GM21723 (cell line): ENCODE data around the gene DLD.
"Not testable (repeated sequence)": the region's sequence is repeated elsewhere in the genome, so short reads cannot be mapped to it uniquely, and the experiment has no call there.

Experiments
- ATAC-seq: cut with Tn5 transposase; IDR thresholded peaks from one replicate; pipeline ENCODE4 v1.9.1; 2021; ENCODE audit warnings: mild to moderate bottlenecking, moderate library complexity; ENCODE audit not compliant: unreplicated experiment

DLD gene

GRCh38 chr7:107874111-107874510 lies 16.9 kb upstream of the DLD start:
- no peak for ATAC-seq

GRCh38 chr7:107874605-107875446 lies 16.2 kb upstream of the DLD start:
- ATAC-seq: peak; percentile 76

GRCh38 chr7:107876916-107877315 lies 14.1 kb upstream of the DLD start:
- ATAC-seq: no peak

GRCh38 chr7:107877731-107878382 lies 13.1 kb upstream of the DLD start:
- ATAC-seq: no peak

GRCh38 chr7:107878636-107879035 lies 12.3 kb upstream of the DLD start:
- no peak for ATAC-seq

- ATAC-seq: peak; percentile 74
Measured at GRCh38 chr7:107879400-107880035, 11.5 kb upstream of the DLD start.

- no peak for ATAC-seq
Measured at GRCh38 chr7:107882766-107883165, 8.2 kb upstream of the DLD start.

GRCh38 chr7:107884066-107884818 lies 6.7 kb upstream of the DLD start:
- ATAC-seq: no peak

GRCh38 chr7:107887827-107888226 lies 3.2 kb upstream of the DLD start:
- ATAC-seq: not testable (repeated sequence)

GRCh38 chr7:107889992-107890391 lies 991 bp upstream of the DLD start:
- no peak for ATAC-seq

- peak; percentile 12 for ATAC-seq
Measured at GRCh38 chr7:107890493-107890961, 456 bp upstream of the DLD start.

GRCh38 chr7:107891636-107892366 lies 818 bp downstream of the DLD start:
- peak; percentile 37 for ATAC-seq

GRCh38 chr7:107892367-107892741 lies 1.4 kb downstream of the DLD start:
- ATAC-seq: not testable (repeated sequence)

- ATAC-seq: no peak
Measured at GRCh38 chr7:107898997-107899594, 8.1 kb downstream of the DLD start.

GRCh38 chr7:107900496-107901015 lies 9.6 kb downstream of the DLD start:
- no peak for ATAC-seq

GRCh38 chr7:107902381-107902780 lies 11.4 kb downstream of the DLD start:
- ATAC-seq: no peak

GRCh38 chr7:107907790-107908189 lies 16.8 kb downstream of the DLD start:
- ATAC-seq: no peak

- no peak for ATAC-seq
Measured at GRCh38 chr7:107909445-107909844, 18.5 kb downstream of the DLD start.

- ATAC-seq: no peak
Measured at GRCh38 chr7:107911981-107912380, 21.0 kb downstream of the DLD start.

- no peak for ATAC-seq
Measured at GRCh38 chr7:107913851-107914250, 22.9 kb downstream of the DLD start.
